GM18508 (cell line): ENCODE measurements around the gene CTSH.

Source experiments
- ATAC-seq: cut with Tn5 transposase; IDR thresholded peaks from one replicate; pipeline ENCODE4 v1.9.1; 2021; ENCODE audit warnings: moderate number of reproducible peaks; ENCODE audit not compliant: insufficient read depth, unreplicated experiment

The CTSH gene

GRCh38 chr15:78978601-78979179 is 33.8 kb upstream of the CTSH start:
- ATAC-seq, result no peak

GRCh38 chr15:78977591-78978347 is 32.9 kb upstream of the CTSH start:
- no peak for ATAC-seq

DNA sequence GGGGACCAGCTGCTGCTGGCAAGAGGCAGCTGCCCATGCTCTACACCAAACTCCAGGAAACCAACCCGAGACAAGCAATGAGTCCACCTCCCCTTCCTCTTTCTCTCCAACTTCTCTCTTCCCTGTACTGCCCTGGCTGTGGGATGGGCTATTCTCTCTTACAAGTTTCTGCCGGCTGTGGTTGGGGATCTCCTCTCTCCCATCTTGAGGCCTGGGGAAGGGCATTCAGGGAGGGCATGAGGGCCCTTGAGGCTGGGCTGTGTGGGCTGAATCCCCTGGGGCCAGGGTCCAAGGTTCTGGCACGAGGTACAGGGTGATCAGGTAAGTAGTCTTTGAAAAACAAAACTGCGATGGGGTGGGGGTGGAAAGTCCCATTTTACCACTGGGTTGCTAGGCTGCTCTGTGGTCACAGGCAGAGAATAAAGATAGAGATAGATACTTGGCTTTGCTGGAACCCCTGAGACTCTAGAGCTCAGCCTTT is 32.3 kb upstream of the CTSH start:
- ATAC-seq, result no peak

DNA sequence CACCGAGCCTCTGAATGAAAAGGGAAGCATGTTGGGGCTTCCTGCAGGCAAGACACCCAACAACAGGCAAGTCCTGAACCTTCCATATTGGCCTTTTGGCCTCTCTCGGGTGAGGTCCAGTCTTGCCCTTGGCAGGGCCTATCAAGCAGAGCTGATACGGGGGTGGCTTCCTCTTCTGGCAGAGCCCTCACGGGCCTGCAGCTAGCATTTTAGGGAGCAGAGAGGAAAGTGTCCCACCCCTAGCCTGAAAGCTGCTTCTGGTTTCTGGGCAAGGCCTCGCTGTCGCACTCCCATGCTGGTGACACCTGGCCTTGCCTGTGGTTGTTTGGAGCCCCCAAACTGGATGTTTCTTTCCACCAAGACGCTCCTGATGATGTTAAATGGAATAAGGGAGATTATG is 31.8 kb upstream of the CTSH start:
- ATAC-seq, result no peak

DNA sequence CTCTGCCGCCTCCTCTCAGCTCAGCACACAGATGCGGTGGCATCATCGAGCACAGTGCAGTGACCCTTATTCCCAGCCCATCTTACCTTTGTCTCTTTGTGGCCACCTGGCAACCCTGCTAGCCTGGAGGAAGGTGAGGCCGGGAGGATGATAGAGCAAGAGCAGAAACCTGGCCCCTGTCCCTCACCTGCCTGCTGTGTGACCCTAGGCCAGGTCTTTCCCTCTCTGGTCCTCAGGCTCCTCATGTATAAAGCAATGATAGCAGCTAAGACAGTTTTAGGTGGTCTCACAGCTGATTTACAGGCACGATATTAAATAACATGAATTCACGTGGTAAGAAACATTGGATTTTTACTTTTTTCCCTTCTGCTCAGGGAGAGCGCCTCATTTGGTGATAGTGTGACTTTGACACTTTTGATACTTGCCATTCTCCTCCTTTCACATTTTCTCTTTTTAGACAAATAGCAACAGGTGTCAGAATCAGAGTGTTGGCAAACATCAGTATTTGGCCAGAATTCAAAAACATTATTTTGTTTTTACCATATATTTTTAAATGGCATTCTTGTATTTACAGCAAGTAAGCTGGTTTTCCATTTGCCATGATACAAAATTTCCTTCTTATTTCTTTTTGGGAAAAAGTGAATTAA is 29.5 kb upstream of the CTSH start:
- no peak for ATAC-seq

DNA sequence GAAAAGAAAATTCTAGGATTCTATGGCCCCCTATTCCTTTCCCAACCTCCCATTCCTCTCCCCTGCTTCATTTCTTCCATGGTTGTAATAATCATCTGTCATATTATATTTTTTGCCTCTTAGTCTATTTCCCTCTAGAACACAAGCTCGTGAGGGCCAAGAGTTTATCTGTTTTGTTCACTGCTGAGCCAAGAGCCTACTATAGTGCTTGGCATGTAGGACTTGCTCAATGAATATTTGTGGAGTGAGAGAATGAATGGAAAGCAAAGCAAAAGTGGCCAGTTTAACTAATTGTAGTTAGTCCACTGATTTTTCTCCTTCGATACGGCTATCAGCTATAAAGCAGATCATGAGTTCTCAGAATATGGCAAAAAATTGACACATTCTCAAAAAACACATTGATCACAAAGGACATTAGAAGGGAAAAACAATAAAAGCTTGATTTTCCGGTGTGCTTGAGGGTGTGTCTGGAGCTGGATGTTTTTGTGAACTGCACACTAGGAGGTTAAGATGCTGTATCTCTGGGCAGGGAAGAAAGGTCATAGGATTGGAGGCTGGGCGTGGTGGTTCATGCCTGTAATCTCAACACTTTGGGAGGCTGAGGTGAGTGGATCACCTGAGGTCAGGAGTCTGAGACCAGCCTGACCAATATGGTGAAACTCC is 25.0 kb upstream of the CTSH start:
- ATAC-seq, result no peak

DNA sequence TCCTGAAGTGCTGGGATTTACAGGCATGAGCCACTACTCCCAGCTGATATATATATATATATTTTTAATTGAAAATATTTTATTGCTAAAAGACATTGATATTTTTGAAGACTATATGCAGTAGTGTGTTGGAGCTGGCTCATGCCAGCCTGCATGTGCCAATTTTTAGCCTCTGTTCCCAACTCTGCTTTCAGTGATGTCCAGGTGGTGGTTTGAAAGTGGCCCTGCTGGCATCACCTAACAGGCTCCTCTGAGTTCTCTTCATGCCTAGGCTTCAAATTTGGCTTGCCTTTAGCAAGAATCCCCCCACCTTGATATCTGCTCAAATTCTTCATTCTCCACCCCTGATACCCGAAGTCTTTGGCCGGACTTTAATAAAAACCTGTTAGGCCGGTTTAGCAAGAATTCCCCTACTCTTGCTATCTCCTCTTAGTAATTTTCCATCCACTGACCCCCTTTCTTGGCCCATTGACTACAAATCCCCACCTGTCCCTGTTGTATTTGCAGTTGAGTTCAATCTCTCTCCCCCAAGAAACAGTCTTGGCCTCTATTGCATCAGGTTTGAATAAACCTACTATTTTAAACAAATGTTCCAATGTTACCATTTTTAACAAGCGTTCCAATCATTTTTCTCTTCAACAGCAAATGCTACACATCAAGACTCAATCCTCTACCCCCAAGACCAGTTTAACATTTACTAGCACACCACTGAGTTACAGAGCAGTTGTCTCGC is 23.9 kb upstream of the CTSH start:
- no peak for ATAC-seq

GRCh38 chr15:78968114-78968513 is 23.3 kb upstream of the CTSH start:
- no peak for ATAC-seq

DNA sequence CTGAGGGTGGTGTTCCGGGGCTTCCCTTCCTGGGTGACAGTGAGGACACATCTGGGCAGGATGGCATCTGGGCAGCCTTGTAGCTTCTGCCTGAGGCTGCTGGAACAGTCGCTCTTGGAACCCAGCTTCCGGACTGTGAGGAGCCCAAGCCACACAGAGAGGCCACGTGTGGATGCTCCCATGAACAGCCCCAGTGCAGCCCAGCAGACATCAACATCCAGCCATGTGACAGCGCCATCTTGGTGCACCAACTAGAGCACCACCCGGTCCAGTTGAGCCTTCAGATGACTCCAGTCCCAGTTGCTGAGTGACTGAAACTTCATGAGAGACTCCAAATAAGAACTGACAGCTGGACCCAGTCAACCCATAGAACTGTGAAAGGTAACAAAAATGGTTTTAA is 15.5 kb upstream of the CTSH start:
- no peak for ATAC-seq

- no peak for ATAC-seq
Measured at GRCh38 chr15:78959360-78959759, 14.5 kb upstream of the CTSH start.

DNA sequence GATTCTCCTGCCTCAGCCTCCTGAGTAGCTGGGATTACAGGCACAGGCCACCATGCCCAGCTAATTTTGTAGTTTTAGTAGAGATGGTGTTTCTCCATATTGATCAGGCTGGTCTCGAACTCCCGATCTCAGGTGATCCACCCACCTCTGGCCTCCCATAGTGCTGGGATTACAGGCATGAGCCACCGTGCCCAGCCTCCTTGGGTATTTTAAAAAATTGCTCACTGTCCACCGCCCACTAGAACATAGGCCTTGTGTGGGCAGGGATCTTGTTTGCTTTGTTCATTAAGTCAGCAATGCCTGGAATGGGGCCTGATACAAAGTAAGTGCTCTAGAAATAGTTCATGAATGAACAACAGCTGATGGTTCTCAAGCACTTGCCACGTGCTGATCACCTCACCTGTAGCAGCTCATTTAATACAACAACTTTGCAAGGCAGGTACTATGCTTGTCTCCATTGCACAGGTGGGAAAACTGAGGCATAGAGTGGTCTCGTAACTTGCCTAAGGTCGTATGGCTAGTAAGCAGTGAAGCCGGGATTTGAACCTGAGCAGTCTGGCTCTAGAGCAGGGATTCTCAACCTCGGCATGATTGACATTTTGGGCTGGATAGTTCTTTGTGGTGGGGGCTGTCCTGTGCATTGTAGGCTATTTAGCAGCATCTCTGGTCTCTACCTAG is 12.7 kb upstream of the CTSH start:
- ATAC-seq, result no peak

DNA sequence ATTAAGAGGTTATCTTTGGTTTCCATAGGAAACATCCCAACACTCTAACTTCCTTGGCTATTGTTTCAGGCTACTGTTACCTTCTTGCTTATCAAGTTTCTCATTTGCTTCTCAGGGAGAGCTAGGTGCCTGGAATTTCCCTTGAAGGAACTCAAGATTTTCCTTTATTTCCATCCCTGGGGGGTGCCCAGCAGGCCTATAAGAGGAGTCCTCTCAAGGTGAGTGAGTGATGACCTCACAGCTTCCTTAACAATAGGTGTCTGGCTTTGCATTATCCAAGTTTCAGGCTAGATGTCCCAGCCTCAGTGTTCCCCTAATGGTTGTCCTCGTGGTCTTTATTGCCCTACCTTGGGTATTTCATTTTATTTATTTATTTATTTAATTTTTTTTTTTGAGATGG is 12.1 kb upstream of the CTSH start:
- no peak for ATAC-seq

- no peak for ATAC-seq
Measured at GRCh38 chr15:78955355-78955754, 10.5 kb upstream of the CTSH start.

DNA sequence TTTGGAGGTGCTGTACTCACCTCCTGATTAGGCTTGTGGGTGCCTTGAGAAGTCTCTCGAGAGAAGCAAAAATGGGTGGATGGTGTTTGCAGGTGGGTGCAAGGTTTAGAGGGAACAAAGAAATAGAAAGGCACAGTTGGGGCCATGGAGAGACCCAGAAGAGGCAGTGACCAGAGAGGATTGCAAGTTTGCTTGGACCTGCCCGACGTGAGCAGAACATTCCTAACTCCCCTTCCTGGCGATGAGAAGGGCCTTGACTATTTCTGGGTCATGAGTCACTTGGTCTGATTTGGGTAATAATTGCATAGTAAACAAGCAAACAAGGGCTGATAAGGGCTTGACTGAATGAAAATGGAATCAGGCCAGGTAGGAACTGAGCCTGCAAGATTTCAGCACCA is 7.0 kb upstream of the CTSH start:
- no peak for ATAC-seq

- no peak for ATAC-seq
Measured at GRCh38 chr15:78950902-78951840, 6.3 kb upstream of the CTSH start.

- ATAC-seq, result no peak
Measured at GRCh38 chr15:78950343-78950742, 5.5 kb upstream of the CTSH start.

DNA sequence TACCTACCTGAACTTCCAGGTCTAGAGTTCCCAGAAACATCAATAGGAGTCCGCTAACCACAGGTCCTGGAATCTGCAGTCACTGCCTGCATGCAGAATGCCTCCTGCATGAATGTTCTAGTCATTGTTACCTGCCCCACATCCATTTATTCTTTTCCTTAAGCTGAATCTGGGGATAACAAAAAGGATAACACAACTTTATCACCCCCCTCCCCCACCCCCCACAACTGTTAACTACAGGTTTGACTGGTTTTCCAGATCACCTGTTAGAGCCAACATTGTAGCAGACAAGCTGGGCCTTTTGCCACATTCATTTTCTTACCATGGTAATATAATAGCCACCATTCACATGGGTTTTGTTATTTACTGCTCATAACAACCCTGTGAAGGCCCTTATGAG is 4.6 kb upstream of the CTSH start:
- ATAC-seq, result no peak

GRCh38 chr15:78947506-78947905 is 2.7 kb upstream of the CTSH start:
- ATAC-seq, result no peak

GRCh38 chr15:78946493-78946892 is 1.6 kb upstream of the CTSH start:
- ATAC-seq, result no peak
